Hindlimb muscle (tissue), 1 donor: Measurements from ENCODE around the gene ADAM12. TPM values are rescaled to one million over a fixed set of nuclear protein-coding genes. Genes with fewer than 3 reads are reported as not detected.

Experiments
- DNase-seq: peaks from one replicate; pipeline ENCODE4 v3.0.0-alpha.2; 2013
- polyA plus RNA-seq: library from polyadenylated mRNA; unstranded; fragments of 120-200 nt; gene quantifications from one replicate; pipeline ENCODE4 v1.2.1, GENCODE V29; 2013; ENCODE audit not compliant: insufficient read length

Gene ADAM12
- polyA plus RNA-seq, 1 donor, result 18.6 TPM

- no peak for DNase-seq
Observed at GRCh38 chr10:126135941-126136595, 252.2 kb downstream of the ADAM12 start.

- no peak for DNase-seq
Observed at GRCh38 chr10:126135177-126135576, 253.1 kb downstream of the ADAM12 start.

- no peak for DNase-seq
Observed at GRCh38 chr10:126133906-126134656, 254.2 kb downstream of the ADAM12 start.

GRCh38 chr10:126133082-126133620 lies 255.1 kb downstream of the ADAM12 start:
- DNase-seq, result no peak

- no peak for DNase-seq
Observed at GRCh38 chr10:126131341-126131740, 256.9 kb downstream of the ADAM12 start.

GRCh38 chr10:126130271-126130710 lies 258.0 kb downstream of the ADAM12 start:
- DNase-seq, result no peak

- DNase-seq, result no peak
Observed at GRCh38 chr10:126129026-126129425, 259.3 kb downstream of the ADAM12 start.

- DNase-seq, result no peak
Observed at GRCh38 chr10:126128581-126128980, 259.7 kb downstream of the ADAM12 start.

- no peak for DNase-seq
Observed at GRCh38 chr10:126127481-126128029, 260.7 kb downstream of the ADAM12 start.

- no peak for DNase-seq
Observed at GRCh38 chr10:126126866-126127265, 261.4 kb downstream of the ADAM12 start.

GRCh38 chr10:126126023-126126422 lies 262.3 kb downstream of the ADAM12 start:
- no peak for DNase-seq

- no peak for DNase-seq
Observed at GRCh38 chr10:126124668-126125349, 263.5 kb downstream of the ADAM12 start.

GRCh38 chr10:126124046-126124445 lies 264.2 kb downstream of the ADAM12 start:
- DNase-seq, result no peak

- no peak for DNase-seq
Observed at GRCh38 chr10:126123466-126123865, 264.8 kb downstream of the ADAM12 start.

- no peak for DNase-seq
Observed at GRCh38 chr10:126122881-126123280, 265.4 kb downstream of the ADAM12 start.

GRCh38 chr10:126119599-126119998 lies 268.7 kb downstream of the ADAM12 start:
- no peak for DNase-seq

- DNase-seq, result no peak
Observed at GRCh38 chr10:126118476-126118875, 269.8 kb downstream of the ADAM12 start.

GRCh38 chr10:126117196-126117595 lies 271.1 kb downstream of the ADAM12 start:
- no peak for DNase-seq

- DNase-seq, result no peak
Observed at GRCh38 chr10:126115886-126116285, 272.4 kb downstream of the ADAM12 start.

GRCh38 chr10:126114884-126115555 lies 273.3 kb downstream of the ADAM12 start:
- no peak for DNase-seq

- DNase-seq, result no peak
Observed at GRCh38 chr10:126111516-126111915, 276.8 kb downstream of the ADAM12 start.

- peak; percentile 71 for DNase-seq
Observed at GRCh38 chr10:126110489-126111180, 277.6 kb downstream of the ADAM12 start.
